ENCODE data around the gene IMPDH1.
"Not testable (repeated sequence)": the region's sequence is repeated elsewhere in the genome, so short reads cannot be mapped to it uniquely, and the experiment has no call there.

Gene IMPDH1

DNA sequence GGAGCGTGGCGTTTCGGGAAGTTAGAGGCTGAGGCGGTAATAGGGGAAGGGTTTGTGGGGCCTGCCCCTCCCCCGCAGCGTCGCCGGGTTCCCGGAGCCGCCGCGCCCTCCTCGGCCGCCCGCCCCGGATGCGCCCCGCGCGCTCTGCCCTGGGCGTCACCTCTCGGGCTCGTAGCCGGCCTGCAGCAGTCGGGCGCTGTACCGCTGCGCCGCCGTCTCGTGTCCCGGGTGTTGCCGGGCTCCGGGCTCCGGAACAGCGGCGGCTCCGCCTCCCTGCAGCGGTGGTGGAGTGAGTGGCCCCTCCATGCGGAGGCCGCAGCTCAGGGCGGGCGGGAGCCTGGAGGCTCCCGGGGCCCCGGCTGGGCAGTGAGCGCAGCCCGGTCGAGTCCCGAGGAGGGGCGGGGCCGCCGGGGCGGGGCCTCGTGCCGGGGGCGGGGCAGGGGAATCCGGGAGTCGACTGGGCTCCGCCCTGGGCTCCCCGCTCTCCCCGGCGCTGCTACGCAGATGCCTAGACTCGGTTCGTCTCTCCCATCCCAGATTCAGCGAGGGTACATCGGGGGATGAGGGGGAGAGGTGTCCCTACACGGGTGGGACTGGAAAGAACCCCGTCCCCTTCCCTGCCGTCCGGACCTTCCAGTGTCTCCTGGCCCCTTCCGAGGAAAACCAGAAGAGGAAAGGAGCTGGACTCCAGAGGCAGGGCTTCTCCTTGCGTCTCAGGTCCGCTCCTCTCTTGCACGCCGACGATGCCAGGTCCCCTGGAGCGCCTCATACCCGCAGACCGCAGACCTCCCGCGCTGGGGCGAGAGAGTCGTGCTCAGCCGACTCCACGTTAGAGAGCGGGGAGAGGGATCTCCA, at the start of gene IMPDH1:
Gene IMPDH1, minus strand, starts transcription at position 387 of the 855 bp plus-strand sequence. Its CDS starts 81 bp downstream, at position 306.
- DNase-seq (ENCODE audit: low read depth) = peak; percentile 62

DNA sequence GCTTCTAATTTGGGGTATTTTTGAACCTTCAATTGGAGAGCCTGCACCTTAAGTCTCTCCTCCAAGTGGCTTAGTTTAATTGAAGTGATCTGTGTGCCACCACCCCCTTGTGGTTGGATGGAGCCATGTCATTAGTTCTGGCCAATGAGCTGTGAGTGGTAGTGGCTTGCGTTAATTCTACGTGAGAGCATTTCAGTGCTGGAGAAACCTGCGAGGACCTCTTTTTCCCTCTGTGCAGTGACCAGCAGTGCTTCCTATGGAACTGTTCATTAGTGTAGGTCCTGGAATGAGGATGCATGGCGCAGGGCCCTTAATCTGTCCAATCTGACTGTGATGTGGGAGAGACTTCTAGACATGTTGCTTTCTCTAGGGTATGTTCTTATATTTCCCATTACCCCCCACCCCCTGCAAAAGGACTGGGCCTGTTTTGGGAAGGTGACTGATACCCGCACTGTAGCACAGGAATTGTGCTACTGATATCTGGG, 49.7 kb upstream of the IMPDH1 start:
- peak; percentile 29 for DNase-seq (ENCODE audit: low read depth)

DNA sequence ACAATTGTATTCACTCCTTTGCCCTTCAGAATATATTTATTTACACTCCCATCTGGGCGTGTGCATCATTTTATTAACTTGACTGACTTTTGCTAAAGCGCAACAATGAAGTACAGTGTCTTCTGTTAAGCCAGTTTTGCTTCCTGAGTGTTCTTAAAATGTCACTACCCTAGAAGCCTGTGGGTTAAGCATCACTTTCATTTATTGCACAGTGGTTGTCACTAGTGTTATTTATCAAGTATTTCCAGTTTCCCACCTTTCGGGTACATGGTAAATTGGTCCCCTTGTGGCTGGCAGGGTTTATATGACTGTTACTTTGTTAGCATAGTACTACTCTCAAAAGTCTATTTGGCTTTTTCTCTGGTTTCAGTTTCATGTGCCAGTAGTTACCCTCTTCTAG, 49.2 kb upstream of the IMPDH1 start:
- DNase-seq (ENCODE audit: low read depth) = no peak

DNA sequence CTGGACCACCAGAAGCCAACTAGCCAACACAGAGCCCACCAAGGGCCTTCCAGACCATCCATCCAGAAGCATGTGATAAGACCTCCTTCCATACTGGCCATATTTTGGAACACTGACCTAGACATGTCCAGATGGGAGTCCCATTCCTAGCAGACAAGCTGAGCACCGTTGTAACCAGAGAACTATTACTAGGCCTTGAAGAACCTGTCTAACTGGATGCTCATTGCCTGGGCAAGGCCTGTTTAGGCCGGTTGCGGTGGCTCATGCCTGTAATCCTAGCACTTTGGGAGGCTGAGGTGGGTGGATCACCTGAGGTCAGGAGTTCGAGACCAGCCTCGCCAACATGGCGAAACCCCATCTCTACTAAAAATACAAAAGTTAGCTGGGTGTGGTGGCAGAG, 47.6 kb upstream of the IMPDH1 start:
- not testable (repeated sequence) for DNase-seq (ENCODE audit: low read depth)

DNA sequence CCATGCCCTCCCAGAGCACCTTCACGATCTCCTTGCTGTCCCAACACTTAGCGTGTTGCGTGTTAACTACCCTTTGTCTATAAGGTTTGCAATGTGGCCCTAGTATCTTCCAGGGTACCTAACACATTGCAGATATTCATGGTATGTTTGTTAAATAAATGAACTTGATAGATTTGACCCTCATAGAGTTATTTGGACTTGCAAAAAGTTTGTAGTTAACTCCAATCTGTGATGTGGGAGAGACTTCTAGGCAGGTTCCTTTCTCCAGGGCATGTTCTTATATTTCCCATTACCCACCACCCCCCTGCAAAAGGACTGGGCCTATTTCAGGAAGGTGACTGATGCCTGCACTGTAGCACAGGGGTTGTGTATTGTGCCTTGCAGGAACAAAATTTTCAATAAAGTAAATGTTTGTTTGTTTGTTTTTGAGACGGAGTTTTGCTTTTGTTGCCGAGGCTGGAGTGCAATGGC, 46.5 kb upstream of the IMPDH1 start:
- no peak for DNase-seq (ENCODE audit: low read depth)

DNA sequence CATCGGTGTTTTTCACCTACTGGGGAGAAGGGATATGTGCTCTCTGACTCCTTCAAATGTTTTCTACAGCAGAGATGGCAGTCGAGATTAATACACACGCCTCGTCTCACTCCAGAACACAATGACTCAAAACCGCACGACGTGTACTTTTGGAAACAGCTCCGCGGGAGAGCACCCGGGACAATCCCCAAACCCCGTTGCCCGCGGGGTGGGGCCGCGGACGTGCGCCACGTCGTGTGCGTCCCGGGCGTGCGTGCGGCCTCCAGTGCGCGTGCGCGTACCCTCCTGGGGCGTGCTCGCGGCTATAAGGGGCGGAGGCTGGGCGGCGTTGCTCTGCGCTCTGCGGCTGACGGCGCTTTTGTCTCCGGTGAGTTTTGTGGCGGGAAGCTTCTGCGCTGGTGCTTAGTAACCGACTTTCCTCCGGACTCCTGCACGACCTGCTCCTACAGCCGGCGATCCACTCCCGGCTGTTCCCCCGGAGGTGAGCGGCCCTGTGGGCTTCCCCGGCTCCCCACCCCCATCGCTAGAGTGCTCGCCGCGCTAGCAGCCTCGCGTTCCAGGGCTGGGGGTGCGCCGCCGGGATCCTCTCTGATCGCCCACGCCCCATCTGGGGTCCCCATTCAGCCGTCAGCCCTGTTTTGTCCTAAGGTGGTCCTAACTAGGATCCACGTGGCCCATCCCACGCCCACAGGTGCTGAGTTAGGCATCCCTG, 45.9 kb upstream of the IMPDH1 start, which contains the start of gene HILPDA:
Gene HILPDA, plus strand, starts transcription at position 336 of the 712 bp plus-strand sequence. CDS start 1,391 bp downstream, outside the sequence.
- peak; percentile 95 for DNase-seq (ENCODE audit: low read depth)

DNA sequence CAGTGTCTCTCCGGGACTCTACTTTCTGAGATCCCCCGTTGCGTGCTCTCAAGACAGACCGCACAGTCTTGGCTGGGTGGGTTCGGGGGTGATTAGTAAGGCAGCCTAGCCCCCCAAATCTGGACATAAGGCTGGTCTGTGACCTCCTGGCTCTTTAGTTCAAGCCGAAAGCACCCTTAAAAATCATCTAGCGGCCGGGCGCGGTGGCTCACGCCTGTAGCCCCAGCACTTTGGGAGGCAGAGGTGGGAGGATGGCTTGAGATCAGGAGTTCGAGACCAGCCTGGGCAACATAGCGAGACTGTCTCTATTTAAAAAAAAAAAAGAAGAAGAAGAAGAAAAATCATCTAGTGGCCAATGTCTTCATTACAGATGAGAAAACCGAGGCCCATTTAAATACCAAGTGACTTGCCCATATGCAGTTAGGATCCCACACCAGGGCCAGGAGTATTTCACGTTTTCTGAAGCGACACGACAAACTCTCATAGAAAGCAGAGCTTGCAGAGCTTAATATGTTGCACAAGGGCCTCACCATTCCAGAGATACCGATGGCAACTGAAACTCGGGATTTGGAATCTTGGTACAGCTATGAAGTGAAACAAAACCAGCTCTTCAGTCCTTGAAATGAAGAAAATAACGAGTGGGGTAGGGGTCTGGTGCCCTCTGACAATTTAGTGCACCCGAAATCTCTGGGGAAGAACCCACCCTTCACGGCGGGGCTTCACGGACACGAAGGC, 45.2 kb upstream of the IMPDH1 start:
- peak; percentile 13 for DNase-seq (ENCODE audit: low read depth)

DNA sequence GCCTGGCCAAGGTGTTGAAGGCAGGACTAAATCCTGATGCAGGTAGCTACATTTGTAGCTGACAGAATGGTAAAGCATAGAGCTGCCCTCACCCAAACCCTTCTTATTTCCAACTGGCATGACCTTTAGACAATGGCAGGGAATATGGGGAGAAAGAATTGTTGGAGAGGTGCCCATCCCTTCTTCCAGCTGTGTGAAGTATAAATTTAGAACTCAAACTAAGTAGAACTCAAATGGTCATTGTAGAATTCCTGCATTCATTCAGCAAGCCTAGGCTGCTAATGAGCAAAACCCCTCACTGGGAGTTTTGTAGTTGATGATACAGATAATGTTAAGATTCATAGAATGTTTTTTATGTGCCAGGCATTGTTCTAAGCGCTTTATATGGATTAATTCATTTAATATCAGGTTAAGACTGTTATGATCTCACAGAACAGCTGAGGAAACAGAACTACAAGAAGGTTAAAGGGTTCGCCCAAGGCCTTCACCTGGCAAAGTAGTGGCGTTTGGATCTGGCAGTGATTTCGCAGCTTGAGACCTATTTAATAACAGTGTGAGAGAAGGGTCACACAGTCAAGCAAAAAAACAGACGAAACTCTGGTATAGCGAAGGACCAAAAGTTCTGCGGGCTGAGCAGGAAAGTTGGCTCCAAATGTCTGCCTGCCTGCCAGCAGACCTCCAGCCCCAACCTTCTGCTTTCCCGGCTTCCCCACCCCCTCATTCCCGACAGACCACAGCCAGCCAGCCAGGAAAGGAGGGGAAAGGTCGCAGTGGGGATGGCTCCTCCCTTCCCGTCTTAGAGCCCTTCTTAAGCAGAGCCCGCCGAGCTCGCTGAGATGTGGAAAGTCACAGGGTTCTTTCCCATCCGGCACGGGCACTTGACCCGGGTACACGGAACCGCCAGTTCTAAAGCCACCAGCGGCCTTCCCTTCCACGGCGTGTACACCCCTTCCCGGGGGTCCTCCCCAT, 44.3 kb upstream of the IMPDH1 start:
- peak; percentile 46 for DNase-seq (ENCODE audit: low read depth)

DNA sequence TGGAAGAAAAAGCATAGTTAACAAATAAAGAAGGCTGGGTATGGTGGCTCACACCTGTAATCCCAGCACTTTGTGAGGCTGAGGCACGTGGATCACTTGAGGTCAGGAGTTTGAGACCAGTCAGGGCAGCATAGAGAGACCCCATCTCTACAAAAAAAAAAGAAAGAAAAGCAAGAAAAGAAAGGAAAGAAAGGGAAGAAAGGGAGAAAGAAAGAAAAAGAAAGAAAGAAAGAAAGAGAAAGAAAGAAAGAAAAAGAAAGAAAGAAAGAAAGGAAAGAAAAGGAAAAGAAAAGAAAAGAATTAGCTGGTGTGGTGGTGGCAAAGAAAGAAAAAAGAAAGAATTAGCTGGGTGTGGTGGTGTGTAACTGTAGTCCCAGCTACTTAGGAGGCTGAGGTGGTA, 42.8 kb upstream of the IMPDH1 start:
- no peak for DNase-seq (ENCODE audit: low read depth)

DNA sequence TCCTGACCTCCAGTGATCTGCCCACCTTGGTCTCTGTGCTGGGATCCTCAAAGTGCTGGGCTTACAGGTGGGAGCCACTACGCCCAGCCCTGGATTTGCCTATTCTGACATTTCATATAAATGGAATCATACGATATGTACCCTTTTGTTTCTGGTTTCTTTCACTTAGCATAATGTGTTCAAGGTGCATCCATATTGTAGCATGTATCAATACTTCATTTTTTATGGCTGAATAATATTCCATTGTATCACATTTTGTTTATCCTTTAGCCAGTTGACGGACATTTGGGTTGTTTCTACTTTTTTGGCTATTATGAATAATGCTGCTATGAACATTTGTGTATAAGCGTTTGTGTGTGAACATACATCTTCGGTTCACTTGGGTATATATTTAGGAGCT, 41.1 kb upstream of the IMPDH1 start:
- no peak for DNase-seq (ENCODE audit: low read depth)

DNA sequence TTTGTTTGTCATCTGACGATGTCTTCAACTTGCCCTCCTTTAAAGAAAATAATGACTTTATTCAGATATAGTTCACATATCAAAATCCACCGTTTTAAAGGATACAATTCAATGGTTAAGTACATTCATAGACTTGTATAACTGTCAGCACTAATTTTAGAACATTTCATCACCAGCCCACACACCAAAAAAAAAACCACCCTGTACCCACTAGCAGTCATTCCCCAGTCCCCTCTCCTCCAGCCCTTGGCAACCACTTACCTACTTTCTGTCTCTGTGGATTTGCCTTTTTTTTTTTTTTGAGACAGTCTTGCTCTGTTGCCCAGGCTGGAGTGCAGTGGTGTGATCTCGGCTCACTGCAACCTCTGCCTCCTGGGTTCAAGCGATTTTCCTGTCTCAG, 40.6 kb upstream of the IMPDH1 start:
- DNase-seq (ENCODE audit: low read depth) = no peak

DNA sequence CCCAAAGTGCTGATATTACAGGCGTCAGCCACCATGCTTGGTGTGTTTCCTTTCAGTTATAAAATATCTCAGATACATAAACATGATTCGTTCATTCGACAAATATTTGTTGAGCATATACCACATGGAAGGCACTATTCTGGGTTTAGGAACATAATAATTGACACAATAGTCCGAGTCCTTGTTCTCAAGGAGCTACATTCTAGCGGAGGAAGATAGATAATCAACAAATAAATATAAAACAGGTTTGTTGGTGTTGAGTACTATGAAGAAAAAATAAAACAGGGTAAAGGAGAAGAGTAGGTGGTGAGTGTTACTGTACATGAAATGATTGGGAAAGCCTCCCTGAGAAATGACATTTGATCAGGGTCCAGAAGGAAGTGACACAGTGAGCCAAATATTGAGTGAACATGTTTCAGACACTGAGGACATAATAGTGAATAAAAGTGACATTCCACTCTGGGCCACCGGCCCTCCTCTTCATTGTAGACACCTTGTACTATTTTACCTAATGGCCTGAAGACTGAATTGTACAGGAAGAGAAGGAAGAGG, 39.0 kb upstream of the IMPDH1 start:
- DNase-seq (ENCODE audit: low read depth) = no peak

DNA sequence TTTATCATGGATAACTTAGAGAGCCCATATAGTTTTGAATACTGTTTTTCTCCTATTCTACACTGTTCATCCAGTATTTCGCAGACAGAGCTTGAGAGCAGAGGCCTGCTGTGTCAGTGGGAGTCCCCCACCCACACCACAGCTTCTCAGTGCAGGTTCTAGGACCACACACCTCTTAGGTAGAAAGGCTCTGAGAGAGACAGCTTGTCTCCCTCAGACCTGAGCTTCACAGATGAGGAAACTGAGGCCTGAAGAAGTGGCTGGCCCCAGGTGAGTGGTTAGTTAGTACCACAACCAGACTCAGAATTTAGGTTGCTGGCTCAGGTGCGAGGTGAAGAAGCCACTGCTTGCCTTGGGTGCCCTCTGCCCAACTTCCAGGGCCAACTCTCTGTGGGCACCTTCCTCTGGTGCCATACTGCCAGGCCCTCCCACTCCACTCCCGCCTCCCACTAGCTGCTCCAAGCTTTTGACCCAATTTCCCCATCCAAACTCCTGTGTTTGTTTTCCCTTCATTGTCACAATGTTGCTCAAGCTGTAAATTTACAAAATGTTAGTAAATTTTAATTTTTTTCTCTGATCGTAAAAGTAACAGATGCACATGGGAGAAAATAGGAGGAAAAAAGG, 38.3 kb upstream of the IMPDH1 start:
- no peak for DNase-seq (ENCODE audit: low read depth)

DNA sequence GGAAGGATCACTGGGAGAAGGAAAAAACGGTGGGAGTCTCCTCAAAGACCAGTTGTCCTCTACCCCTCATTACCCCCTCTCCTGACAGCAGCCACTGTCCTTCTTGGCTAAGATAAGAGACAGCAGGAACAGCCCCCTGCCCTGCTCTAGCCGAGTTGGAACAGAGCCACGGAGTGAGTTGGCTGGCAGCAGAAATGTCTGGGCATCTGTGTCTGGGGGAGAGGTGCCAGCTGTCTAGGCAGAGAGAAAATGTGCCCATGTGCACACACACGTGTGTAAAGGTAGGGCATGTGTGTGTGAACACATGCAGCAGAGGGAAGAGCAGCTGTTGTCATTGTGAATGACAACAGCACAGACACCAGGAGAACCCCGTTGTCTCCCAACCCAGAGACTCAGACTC, 36.5 kb upstream of the IMPDH1 start:
- no peak for DNase-seq (ENCODE audit: low read depth)

DNA sequence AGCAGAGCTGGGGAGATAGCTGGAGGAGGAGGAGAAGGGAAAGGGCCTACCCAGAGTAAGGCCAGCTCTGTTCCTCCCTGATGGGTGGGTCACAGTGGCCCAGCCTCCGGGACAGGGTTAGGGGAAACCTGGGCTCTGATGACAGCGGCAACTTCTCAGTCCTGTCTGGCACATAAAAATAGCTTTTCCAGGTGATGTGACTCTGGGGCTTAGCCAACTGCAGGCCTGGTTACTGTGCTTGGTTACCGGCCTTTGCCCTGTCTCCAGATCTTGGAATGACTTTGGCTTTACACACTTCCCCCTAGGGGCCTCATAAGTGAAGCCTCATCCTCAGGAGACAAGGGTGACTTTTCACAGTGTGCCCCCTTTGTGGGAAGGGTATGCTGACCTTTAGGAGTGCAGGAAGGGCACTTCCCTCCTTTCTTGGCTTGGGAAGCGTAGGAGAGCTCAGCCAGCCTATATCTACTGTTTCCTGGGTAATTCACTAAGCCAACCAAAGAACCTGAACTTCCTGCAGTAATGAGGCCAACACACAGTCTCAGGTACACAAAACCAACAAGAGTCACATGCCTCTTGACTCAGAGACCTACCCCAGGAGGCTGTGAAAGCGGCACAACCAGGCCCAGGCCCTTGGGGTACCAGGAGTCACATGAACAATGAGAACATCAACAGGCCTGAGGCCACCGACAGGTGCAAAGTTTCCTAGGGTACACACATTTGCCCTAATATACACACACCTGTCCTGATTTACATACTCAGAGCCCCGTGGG, 34.2 kb upstream of the IMPDH1 start:
- DNase-seq (ENCODE audit: low read depth) = no peak

DNA sequence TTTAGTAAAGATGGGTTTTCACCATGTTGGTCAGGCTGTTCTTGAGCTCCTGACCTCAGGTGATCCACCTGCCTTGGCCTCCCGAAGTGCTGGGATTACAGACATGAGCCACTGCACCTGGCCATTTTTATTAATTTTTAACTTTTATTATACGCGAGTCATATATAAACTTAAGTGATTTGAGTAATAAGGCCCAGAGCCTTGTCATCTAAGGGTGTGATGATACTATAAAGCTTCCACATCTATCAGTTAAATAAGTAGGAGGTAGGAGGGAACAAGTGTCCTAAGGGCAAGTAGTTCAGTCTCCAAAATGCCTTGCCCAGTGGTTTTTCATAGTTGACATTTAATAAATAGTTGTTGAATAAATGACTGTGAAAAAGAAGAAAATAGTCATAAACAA, 32.6 kb upstream of the IMPDH1 start:
- no peak for DNase-seq (ENCODE audit: low read depth)

DNA sequence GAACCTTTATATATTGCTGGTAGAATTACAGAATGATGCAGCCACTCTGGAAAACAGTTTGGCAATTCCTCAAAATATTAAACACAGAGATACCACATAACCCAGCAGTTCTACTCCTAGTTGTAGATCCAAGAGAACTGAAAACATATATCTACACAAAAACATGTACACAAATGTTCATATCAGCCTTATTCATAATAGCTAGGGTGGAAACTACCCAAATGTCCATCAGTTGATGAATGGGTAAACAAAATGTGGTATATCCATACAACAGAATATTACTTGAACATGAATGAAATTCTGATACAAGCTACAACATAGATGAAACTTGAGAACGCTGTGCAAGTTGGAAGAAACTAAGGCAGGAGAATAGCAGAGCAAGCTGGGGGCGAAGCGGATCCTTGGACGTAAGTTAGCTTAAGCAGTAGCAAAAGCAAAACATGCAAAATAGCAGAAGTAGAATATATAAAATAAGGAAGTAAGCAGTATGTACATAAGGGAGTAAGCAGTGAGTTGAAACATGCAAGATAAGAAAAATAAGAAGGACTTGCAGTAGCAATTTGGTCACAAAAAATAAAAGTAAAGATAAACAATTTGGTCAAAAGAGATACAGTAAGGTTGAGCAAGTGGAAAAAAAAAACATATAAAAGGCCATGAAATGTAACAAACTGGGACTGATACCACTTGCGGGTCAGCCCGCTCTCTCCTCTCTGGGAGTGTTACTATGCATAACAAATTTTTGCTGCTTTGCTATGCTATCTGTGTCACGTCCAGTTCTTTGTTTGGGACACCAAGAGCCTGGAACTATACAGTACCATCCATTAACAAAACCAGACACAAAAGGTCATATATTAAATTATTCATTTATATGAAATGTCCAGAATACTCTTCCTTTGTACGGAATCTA, 27.9 kb upstream of the IMPDH1 start:
- DNase-seq (ENCODE audit: low read depth) = no peak

DNA sequence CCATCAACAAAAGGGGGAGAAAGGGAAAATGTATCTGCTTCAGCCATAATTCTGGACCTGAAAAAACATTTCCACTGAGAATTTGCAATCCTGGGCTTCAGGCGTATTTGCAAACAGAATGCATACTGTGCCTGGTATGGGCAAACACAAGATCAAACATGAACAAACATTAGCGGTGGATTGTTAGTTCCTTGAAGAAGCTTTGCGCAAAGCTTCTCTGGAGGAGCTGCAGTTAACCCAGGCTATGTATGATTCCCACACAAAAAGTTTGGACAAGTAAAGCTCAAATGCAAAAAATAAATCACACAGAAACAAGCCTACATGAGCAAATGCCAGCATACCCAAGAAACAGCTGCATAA, 25.5 kb upstream of the IMPDH1 start:
- no peak for DNase-seq (ENCODE audit: low read depth)
